MM.1S (cell line): ENCODE measurements around the gene EPHA6.

Experiments
- CTCF ChIP-seq: fragments of 300-600 bp; sonication (generic); IDR thresholded peaks from 2 replicates; pipeline ENCODE4 v1.5.1; 2016; ENCODE audit warnings: antibody characterized with exemption, low read length, mixed read lengths
- EZH2phosphoT487 ChIP-seq: fragments of 300-600 bp; sonication (generic); IDR thresholded peaks from 2 replicates; pipeline ENCODE4 v1.6.1; 2018; ENCODE audit warnings: antibody characterized with exemption, low read length

- no peak for TF ChIP-seq CTCF
- no peak for TF ChIP-seq EZH2phosphoT487
These were observed 144.5 kb downstream of the EPHA6 start for GRCh38 chr3:96958856-96959255.
